ENCODE measurements around the gene ATG2B. TPM values are rescaled to one million over a fixed set of nuclear protein-coding genes. Genes with fewer than 3 reads are reported as not detected.

Gene ATG2B
- total and polyA plus RNA-seq, 2 of the 4 experiments (the other 2 are of a cell fraction) = 6.9 to 22.0 TPM

- Histone ChIP-seq H3K4me1 (ENCODE audit: control insufficient read depth, insufficient read depth, low read length) (no peaks in the 10 kb centered on the region), H2AFZ (replicated peaks; ENCODE audit: low read length, poor library complexity) (no peak overlapping the region), H2BK5ac (ENCODE audit: low read depth, low read length, poor library complexity, severe bottlenecking) (no peak overlapping the region), H2AK5ac (ENCODE audit: low read depth, low read length) (no peak overlapping the region), H4K8ac (ENCODE audit: low read depth in 2 of 2, low read length in 2 of 2) (no peak overlapping the region), H3K14ac (replicated peaks; ENCODE audit: low read depth, low read length) (no peak overlapping the region), H3K27me3 (ENCODE audit: control insufficient read depth, insufficient read depth, low read length) (peaks cover 4% of the 10 kb centered on the region), H4K20me1 (ENCODE audit: insufficient read depth, low read length) (no peaks in the 10 kb centered on the region), H2BK15ac (ENCODE audit: low read depth, low read length) (no peak overlapping the region), H3K23ac (ENCODE audit: low read depth, low read length) (no peak overlapping the region), H3K36me3 (ENCODE audit: control insufficient read depth, insufficient read depth, low read length) (no peaks in the 10 kb centered on the region), H3K27ac (ENCODE audit: insufficient read depth, low read length) (no peak overlapping the region), H3K9me1 (ENCODE audit: insufficient read depth, low read length) (no peaks in the 10 kb centered on the region), H3K4me2 (ENCODE audit: low read depth, low read length) (no peak overlapping the region), H4K5ac (ENCODE audit: low read depth, low read length) (no peak overlapping the region), H3K79me1 (ENCODE audit: low read depth in 1 of 2, low read length in 2 of 2) (no peaks in the 10 kb centered on the region), H3K9me3 (ENCODE audit: control insufficient read depth, insufficient read depth, low read length) (no peaks in the 10 kb centered on the region), H2AK9ac (replicated peaks; ENCODE audit: low read depth, low read length, poor library complexity) (no peak overlapping the region), H2BK20ac (ENCODE audit: low read depth, low read length) (no peak overlapping the region), H4K91ac (ENCODE audit: insufficient read depth, low read depth, low read length) (no peak overlapping the region), H3K4ac (ENCODE audit: low read depth, low read length) (no peak overlapping the region), H2BK120ac (ENCODE audit: low read depth, low read length) (no peak overlapping the region), H3K18ac (ENCODE audit: low read depth, low read length) (no peak overlapping the region), H3K56ac (ENCODE audit: extremely low read depth, insufficient read depth, low read length) (no peak overlapping the region), H3K4me3 (ENCODE audit: insufficient read depth, low read depth, low read length) (no peak overlapping the region), H3K9ac (ENCODE audit: low read depth, low read length) (no peak overlapping the region)
- BruUV-seq (replicated peaks) = no TSS peak
- WGBS, 2 experiments (ENCODE audit: extremely low coverage in 2 of 2, insufficient read length in 1 of 2) = 66% methylated on average over 4 of the region's 12 CpGs; no CpG with 5 or more reads in 1 of the 2 experiments
- intact Hi-C loops (cut with micrococcal nuclease) (no loop called here), dilution Hi-C loops (cut with HindIII; ENCODE audit: low sequenced_read_pairs, unreplicated experiment) (no loop called here), in situ Hi-C loops (cut with MboI; ENCODE audit: low sequenced_read_pairs) (loop anchor here (25.0 kb wide), 1 partner anchor 846 kb away; no protein-coding TSS in a partner anchor)
- no peak for DNase-seq
- no peak for ATAC-seq (ENCODE audit: low read depth)
- POLR2A ChIA-PET (ENCODE audit: unreplicated experiment) = no interaction called here
- CTCF ChIA-PET = interaction anchor here (0.5 kb wide), 1 partner anchor 133 kb away, joined by 3 read pairs; no protein-coding TSS in a partner anchor
- TF ChIP-seq RAD21 (IDR thresholded peaks at IDR 0.05; ENCODE audit: low read length) (no peak), RCOR1 (IDR thresholded peaks at IDR 0.05; ENCODE audit: insufficient replicate concordance, low read length) (no peak), MAFK (IDR thresholded peaks at IDR 0.05; ENCODE audit: low read depth, low read length) (no peak), CEBPB (IDR thresholded peaks at IDR 0.05; ENCODE audit: low read depth, low read length) (no peak), MAZ (IDR thresholded peaks at IDR 0.05; ENCODE audit: borderline replicate concordance, low read depth, low read length) (no peak), POLR2A (IDR thresholded peaks at IDR 0.05; ENCODE audit: low read depth, low read length) (no peak), FOS (IDR thresholded peaks at IDR 0.05; ENCODE audit: low read depth, low read length) (no peak), BHLHE40 (IDR thresholded peaks at IDR 0.05; ENCODE audit: low read depth, low read length) (no peak), CTCF (conservative IDR thresholded peaks at IDR 0.05; ENCODE audit: low read depth, low read length) (no peak), SMC3 (IDR thresholded peaks at IDR 0.05; ENCODE audit: low read depth, low read length) (no peak), CHD1 (IDR thresholded peaks at IDR 0.05; ENCODE audit: low read depth, low read length) (no peak), MXI1 (IDR thresholded peaks at IDR 0.05; ENCODE audit: borderline replicate concordance, low read depth, low read length) (no peak), USF2 (IDR thresholded peaks at IDR 0.05; ENCODE audit: low read depth, low read length) (no peak), RFX5 (IDR thresholded peaks at IDR 0.05; ENCODE audit: low read depth, low read length) (no peak), NFE2L2 (IDR thresholded peaks at IDR 0.05; ENCODE audit: low read depth, low read length) (no peak)
- TF ChIP-seq, protein P1, sequence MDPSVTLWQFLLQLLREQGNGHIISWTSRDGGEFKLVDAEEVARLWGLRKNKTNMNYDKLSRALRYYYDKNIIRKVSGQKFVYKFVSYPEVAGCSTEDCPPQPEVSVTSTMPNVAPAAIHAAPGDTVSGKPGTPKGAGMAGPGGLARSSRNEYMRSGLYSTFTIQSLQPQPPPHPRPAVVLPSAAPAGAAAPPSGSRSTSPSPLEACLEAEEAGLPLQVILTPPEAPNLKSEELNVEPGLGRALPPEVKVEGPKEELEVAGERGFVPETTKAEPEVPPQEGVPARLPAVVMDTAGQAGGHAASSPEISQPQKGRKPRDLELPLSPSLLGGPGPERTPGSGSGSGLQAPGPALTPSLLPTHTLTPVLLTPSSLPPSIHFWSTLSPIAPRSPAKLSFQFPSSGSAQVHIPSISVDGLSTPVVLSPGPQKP (IDR thresholded peaks at IDR 0.05; ENCODE audit: borderline replicate concordance, low read depth, low read length) = no peak
Observed at GRCh38 chr14:96408608-96409007, 45.5 kb upstream of the ATG2B start.

Measured in IMR-90 (cell line).